Measurements from ENCODE around the gene UTP18. TPM values are rescaled to one million over a fixed set of nuclear protein-coding genes. Genes with fewer than 3 reads are reported as not detected.

The UTP18 gene
- total RNA-seq, 1 experiment from 2014 or later, result 68.8 TPM

DNA sequence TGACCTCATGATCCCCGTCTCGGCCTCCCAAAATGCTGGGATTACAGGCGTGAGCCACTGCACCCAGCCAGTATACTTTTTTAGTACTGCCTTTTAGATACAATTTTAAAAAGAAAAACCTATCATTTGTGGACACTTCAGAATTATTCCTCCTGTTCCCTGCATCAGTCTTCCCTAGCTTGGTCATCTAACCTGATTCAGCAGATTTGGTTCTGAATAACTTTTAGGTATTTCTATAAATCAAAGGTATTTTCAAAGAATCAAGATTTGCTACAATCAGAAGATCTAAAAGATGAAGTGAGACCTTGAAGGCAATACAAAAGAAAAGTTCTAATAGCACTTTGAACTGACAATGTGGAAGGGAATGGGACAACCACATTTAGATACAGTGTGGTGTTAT, 30.5 kb upstream of the UTP18 start (continued):
- TF ChIP-seq, protein P1, sequence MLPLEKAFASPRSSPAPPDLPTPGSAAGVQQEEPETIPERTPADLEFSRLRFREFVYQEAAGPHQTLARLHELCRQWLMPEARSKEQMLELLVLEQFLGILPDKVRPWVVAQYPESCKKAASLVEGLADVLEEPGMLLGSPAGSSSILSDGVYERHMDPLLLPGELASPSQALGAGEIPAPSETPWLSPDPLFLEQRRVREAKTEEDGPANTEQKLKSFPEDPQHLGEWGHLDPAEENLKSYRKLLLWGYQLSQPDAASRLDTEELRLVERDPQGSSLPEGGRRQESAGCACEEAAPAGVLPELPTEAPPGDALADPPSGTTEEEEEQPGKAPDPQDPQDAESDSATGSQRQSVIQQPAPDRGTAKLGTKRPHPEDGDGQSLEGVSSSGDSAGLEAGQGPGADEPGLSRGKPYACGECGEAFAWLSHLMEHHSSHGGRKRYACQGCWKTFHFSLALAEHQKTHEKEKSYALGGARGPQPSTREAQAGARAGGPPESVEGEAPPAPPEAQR (CRISPR knock-in tag; IDR thresholded peaks at IDR 0.05), result no peak
- no peak for TF ChIP-seq NR1H2 (CRISPR knock-in tag; IDR thresholded peaks at IDR 0.05)

DNA sequence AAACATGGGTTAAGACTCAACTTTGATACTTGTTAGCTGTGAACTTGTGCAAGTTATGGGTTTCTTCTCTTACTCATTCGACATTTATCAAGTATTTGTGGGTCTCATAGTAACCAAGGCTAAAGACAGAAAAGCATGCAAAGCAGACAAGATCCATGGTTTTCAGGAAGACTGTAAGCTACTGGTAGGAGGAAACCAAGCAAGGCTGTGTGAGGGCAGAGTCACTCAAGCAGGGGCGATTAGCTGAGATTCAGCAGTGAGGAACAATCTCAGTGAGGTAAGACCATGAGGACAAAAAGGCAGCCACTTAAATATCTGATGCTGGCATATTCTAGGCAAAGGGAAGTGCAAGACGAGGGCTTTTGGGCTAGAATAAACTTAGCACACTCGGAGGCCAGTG, 30.0 kb upstream of the UTP18 start:
- no peaks in the 10 kb centered on the region for H3K4me1 Mint-ChIP-seq
- H3K4me3 Mint-ChIP-seq, result no peak overlapping the region
- no peaks in the 10 kb centered on the region for H3K9me3 Mint-ChIP-seq
- no peaks in the 10 kb centered on the region for H3K36me3 Mint-ChIP-seq
- ATAC-seq, result no peak
- H3K27ac Mint-ChIP-seq, result peak overlapping the region; percentile 37; the same call in 1 of the 2 replicates
- POLR2A ChIA-PET, result no interaction called here
- CTCF ChIA-PET, result no interaction called here
- no peak for TF ChIP-seq ZNF121 (CRISPR knock-in tag; IDR thresholded peaks at IDR 0.05)
- no peak for TF ChIP-seq JAZF1 (CRISPR knock-in tag; IDR thresholded peaks at IDR 0.05)
- TF ChIP-seq, protein P2, sequence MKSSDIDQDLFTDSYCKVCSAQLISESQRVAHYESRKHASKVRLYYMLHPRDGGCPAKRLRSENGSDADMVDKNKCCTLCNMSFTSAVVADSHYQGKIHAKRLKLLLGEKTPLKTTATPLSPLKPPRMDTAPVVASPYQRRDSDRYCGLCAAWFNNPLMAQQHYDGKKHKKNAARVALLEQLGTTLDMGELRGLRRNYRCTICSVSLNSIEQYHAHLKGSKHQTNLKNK (CRISPR knock-in tag; IDR thresholded peaks at IDR 0.05), result no peak
- TF ChIP-seq CREM (CRISPR knock-in tag; IDR thresholded peaks at IDR 0.05), result no peak
- TF ChIP-seq, protein P3, sequence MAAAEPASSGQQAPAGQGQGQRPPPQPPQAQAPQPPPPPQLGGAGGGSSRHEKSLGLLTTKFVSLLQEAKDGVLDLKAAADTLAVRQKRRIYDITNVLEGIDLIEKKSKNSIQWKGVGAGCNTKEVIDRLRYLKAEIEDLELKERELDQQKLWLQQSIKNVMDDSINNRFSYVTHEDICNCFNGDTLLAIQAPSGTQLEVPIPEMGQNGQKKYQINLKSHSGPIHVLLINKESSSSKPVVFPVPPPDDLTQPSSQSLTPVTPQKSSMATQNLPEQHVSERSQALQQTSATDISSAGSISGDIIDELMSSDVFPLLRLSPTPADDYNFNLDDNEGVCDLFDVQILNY (CRISPR knock-in tag; IDR thresholded peaks at IDR 0.05), result no peak
- TF ChIP-seq ELF4 (CRISPR knock-in tag; IDR thresholded peaks at IDR 0.05; ENCODE audit: low read depth), result no peak
- TF ChIP-seq, protein P4, sequence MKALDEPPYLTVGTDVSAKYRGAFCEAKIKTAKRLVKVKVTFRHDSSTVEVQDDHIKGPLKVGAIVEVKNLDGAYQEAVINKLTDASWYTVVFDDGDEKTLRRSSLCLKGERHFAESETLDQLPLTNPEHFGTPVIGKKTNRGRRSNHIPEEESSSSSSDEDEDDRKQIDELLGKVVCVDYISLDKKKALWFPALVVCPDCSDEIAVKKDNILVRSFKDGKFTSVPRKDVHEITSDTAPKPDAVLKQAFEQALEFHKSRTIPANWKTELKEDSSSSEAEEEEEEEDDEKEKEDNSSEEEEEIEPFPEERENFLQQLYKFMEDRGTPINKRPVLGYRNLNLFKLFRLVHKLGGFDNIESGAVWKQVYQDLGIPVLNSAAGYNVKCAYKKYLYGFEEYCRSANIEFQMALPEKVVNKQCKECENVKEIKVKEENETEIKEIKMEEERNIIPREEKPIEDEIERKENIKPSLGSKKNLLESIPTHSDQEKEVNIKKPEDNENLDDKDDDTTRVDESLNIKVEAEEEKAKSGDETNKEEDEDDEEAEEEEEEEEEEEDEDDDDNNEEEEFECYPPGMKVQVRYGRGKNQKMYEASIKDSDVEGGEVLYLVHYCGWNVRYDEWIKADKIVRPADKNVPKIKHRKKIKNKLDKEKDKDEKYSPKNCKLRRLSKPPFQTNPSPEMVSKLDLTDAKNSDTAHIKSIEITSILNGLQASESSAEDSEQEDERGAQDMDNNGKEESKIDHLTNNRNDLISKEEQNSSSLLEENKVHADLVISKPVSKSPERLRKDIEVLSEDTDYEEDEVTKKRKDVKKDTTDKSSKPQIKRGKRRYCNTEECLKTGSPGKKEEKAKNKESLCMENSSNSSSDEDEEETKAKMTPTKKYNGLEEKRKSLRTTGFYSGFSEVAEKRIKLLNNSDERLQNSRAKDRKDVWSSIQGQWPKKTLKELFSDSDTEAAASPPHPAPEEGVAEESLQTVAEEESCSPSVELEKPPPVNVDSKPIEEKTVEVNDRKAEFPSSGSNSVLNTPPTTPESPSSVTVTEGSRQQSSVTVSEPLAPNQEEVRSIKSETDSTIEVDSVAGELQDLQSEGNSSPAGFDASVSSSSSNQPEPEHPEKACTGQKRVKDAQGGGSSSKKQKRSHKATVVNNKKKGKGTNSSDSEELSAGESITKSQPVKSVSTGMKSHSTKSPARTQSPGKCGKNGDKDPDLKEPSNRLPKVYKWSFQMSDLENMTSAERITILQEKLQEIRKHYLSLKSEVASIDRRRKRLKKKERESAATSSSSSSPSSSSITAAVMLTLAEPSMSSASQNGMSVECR (CRISPR knock-in tag; IDR thresholded peaks at IDR 0.05; ENCODE audit: borderline replicate concordance), result no peak
- DNase-seq (ENCODE audit: low spot score), result no peak
- no peaks in the 10 kb centered on the region for H3K27me3 Mint-ChIP-seq (ENCODE audit: low read depth)

DNA sequence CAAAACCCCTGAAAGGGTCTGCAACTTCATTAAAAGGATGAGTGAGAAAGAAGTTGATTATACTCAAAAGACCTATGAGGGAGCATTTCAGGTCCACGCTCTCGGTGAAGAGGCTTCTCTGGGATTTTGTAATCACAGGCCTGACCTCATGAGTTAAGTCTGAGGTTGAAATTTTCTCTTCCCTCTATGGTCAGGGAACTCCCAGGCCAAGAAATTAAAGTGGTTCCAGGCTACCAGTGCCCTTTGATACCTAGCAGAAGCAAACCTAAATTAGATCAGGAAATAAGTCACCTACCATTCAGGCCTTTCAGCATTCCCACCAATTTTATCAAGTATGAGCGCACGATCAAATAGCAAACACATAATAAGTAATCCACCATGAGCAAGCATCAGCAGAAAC, 28.3 kb upstream of the UTP18 start:
- CTCF ChIA-PET, result no interaction called here
- DNase-seq (ENCODE audit: low spot score), result no peak
- no peak overlapping the region for H3K4me3 Mint-ChIP-seq
- no peaks in the 10 kb centered on the region for H3K36me3 Mint-ChIP-seq
- no peaks in the 10 kb centered on the region for H3K4me1 Mint-ChIP-seq
- H3K27me3 Mint-ChIP-seq (ENCODE audit: low read depth), result no peaks in the 10 kb centered on the region
- ATAC-seq, result no peak
- H3K27ac Mint-ChIP-seq, result peak overlapping the region; percentile 22; the same call in 1 of the 2 replicates
- H3K9me3 Mint-ChIP-seq, result no peaks in the 10 kb centered on the region
- no peak for TF ChIP-seq TEAD1 (CRISPR knock-in tag; IDR thresholded peaks at IDR 0.05)
- POLR2A ChIA-PET, result no interaction called here

DNA sequence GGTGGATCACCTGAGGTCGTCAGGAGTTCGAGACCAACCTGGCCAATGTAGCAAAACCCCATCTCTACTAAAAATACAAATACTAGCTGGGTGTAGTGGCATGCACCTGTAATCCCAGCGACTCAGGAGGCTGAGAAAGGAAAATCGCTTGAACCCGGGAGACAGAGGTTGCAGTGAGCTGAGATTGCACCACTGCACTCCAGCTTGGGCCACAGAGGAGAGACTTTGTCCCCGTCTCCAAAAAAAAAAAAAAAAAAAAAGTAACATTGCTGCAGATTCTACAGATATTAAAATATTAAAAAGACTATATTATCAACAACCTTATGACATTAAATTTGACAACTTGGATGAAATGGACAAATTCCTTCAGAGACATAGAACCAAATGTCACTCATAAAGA, 26.2 kb upstream of the UTP18 start:
- Mint-ChIP-seq H3K27ac (no peak overlapping the region), H3K9me3 (no peaks in the 10 kb centered on the region), H3K4me3 (no peak overlapping the region), H3K36me3 (no peaks in the 10 kb centered on the region), H3K4me1 (no peaks in the 10 kb centered on the region), H3K27me3 (ENCODE audit: low read depth) (no peaks in the 10 kb centered on the region)
- ChIA-PET CTCF (interaction anchor here (0.6 kb wide), 1 partner anchor 56 kb away, joined by 3 read pairs; no protein-coding TSS in a partner anchor), POLR2A (no interaction called here)
- ATAC-seq (no peak), DNase-seq (ENCODE audit: low spot score) (no peak)
- TF ChIP-seq ZBTB21 (CRISPR knock-in tag; IDR thresholded peaks at IDR 0.05; ENCODE audit: borderline replicate concordance) (no peak), ZNF219 (CRISPR knock-in tag; IDR thresholded peaks at IDR 0.05; ENCODE audit: borderline replicate concordance) (no peak), CREB1 (CRISPR knock-in tag; IDR thresholded peaks at IDR 0.05) (no peak), ZNF121 (CRISPR knock-in tag; IDR thresholded peaks at IDR 0.05) (no peak), TP53 (CRISPR knock-in tag; IDR thresholded peaks at IDR 0.05) (no peak), ZNF671 (CRISPR knock-in tag; IDR thresholded peaks at IDR 0.05) (no peak), ETV6 (CRISPR knock-in tag; IDR thresholded peaks at IDR 0.05) (no peak), GABPB1 (CRISPR knock-in tag; IDR thresholded peaks at IDR 0.05) (no peak), CREM (CRISPR knock-in tag; IDR thresholded peaks at IDR 0.05) (no peak)
- TF ChIP-seq, protein P5, sequence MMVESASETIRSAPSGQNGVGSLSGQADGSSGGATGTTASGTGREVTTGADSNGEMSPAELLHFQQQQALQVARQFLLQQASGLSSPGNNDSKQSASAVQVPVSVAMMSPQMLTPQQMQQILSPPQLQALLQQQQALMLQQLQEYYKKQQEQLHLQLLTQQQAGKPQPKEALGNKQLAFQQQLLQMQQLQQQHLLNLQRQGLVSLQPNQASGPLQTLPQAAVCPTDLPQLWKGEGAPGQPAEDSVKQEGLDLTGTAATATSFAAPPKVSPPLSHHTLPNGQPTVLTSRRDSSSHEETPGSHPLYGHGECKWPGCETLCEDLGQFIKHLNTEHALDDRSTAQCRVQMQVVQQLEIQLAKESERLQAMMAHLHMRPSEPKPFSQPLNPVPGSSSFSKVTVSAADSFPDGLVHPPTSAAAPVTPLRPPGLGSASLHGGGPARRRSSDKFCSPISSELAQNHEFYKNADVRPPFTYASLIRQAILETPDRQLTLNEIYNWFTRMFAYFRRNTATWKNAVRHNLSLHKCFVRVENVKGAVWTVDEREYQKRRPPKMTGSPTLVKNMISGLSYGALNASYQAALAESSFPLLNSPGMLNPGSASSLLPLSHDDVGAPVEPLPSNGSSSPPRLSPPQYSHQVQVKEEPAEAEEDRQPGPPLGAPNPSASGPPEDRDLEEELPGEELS (CRISPR knock-in tag; IDR thresholded peaks at IDR 0.05), result no peak
- TF ChIP-seq, protein P2 (CRISPR knock-in tag; IDR thresholded peaks at IDR 0.05), result no peak
- TF ChIP-seq, protein P6, sequence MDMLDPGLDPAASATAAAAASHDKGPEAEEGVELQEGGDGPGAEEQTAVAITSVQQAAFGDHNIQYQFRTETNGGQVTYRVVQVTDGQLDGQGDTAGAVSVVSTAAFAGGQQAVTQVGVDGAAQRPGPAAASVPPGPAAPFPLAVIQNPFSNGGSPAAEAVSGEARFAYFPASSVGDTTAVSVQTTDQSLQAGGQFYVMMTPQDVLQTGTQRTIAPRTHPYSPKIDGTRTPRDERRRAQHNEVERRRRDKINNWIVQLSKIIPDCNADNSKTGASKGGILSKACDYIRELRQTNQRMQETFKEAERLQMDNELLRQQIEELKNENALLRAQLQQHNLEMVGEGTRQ (CRISPR knock-in tag; IDR thresholded peaks at IDR 0.05), result no peak
